ENCODE data around the gene ZNF783.

GRCh38 chr7:149214020-149214720, 47.8 kb upstream of the ZNF783 start:
- TF ChIP-seq, protein P1, sequence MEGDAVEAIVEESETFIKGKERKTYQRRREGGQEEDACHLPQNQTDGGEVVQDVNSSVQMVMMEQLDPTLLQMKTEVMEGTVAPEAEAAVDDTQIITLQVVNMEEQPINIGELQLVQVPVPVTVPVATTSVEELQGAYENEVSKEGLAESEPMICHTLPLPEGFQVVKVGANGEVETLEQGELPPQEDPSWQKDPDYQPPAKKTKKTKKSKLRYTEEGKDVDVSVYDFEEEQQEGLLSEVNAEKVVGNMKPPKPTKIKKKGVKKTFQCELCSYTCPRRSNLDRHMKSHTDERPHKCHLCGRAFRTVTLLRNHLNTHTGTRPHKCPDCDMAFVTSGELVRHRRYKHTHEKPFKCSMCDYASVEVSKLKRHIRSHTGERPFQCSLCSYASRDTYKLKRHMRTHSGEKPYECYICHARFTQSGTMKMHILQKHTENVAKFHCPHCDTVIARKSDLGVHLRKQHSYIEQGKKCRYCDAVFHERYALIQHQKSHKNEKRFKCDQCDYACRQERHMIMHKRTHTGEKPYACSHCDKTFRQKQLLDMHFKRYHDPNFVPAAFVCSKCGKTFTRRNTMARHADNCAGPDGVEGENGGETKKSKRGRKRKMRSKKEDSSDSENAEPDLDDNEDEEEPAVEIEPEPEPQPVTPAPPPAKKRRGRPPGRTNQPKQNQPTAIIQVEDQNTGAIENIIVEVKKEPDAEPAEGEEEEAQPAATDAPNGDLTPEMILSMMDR (IDR thresholded peaks at IDR 0.05) = no peak
- TF ChIP-seq, protein P2, sequence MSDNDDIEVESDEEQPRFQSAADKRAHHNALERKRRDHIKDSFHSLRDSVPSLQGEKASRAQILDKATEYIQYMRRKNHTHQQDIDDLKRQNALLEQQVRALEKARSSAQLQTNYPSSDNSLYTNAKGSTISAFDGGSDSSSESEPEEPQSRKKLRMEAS (CRISPR knock-in tag; IDR thresholded peaks at IDR 0.05) = no peak
- TF ChIP-seq, protein P3, sequence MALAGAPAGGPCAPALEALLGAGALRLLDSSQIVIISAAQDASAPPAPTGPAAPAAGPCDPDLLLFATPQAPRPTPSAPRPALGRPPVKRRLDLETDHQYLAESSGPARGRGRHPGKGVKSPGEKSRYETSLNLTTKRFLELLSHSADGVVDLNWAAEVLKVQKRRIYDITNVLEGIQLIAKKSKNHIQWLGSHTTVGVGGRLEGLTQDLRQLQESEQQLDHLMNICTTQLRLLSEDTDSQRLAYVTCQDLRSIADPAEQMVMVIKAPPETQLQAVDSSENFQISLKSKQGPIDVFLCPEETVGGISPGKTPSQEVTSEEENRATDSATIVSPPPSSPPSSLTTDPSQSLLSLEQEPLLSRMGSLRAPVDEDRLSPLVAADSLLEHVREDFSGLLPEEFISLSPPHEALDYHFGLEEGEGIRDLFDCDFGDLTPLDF (CRISPR knock-in tag; IDR thresholded peaks at IDR 0.05) = no peak
- TF ChIP-seq ATF1 (CRISPR knock-in tag; IDR thresholded peaks at IDR 0.05) (no peak), ZNF138 (CRISPR knock-in tag; conservative IDR thresholded peaks at IDR 0.05) (no peak), ZNF396 (CRISPR knock-in tag; IDR thresholded peaks at IDR 0.05; ENCODE audit: borderline replicate concordance) (no peak), SMAD3 (CRISPR knock-in tag; IDR thresholded peaks at IDR 0.05; ENCODE audit: borderline replicate concordance) (no peak)
- TF ChIP-seq, protein P4, sequence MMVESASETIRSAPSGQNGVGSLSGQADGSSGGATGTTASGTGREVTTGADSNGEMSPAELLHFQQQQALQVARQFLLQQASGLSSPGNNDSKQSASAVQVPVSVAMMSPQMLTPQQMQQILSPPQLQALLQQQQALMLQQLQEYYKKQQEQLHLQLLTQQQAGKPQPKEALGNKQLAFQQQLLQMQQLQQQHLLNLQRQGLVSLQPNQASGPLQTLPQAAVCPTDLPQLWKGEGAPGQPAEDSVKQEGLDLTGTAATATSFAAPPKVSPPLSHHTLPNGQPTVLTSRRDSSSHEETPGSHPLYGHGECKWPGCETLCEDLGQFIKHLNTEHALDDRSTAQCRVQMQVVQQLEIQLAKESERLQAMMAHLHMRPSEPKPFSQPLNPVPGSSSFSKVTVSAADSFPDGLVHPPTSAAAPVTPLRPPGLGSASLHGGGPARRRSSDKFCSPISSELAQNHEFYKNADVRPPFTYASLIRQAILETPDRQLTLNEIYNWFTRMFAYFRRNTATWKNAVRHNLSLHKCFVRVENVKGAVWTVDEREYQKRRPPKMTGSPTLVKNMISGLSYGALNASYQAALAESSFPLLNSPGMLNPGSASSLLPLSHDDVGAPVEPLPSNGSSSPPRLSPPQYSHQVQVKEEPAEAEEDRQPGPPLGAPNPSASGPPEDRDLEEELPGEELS (CRISPR knock-in tag; IDR thresholded peaks at IDR 0.05) = no peak
